GM12892 (cell line): ENCODE results near the gene PIK3C2G.

Experiments used
- POLR2AphosphoS5 ChIP-seq: IDR thresholded peaks from 2 replicates; pipeline ENCODE4 v1.6.1; 2011; ENCODE audit warnings: low read depth, low read length, control low read depth
- TAF1 ChIP-seq: IDR thresholded peaks from 2 replicates; pipeline ENCODE4 v1.6.1; 2011; ENCODE audit warnings: low read depth, mild to moderate bottlenecking, control low read depth, low read length, borderline replicate concordance

DNA sequence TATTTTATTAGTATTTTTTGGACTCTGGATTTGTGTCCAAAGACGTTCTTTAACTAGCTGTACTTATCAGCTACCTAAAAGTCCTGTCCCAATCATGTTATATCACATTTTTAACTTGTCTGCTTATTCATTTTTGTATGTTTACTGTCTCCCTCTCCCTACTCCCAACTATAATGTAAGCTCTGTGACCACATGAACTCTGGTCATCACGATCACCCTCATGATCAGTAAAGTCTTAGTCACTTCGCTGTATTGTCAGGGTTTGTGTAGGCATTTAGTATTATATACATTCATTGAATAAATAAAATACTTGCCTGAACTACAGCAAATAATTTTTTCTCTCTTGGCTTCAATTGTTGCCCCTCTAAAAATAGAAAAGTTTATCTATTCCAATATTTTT is 211.0 kb downstream of the PIK3C2G start:
- TF ChIP-seq POLR2AphosphoS5 (no peak), TAF1 (no peak)
